NCI-H526 (cell line): ENCODE results near the gene RFFL.
"Not testable (repeated sequence)": the region's sequence is repeated elsewhere in the genome, so short reads cannot be mapped to it uniquely, and the experiment has no call there.

Experiments
- DNase-seq, 2 experiments: peaks; one replicate each; lab custom pipeline; 2025; lab: John Stamatoyannopoulos, UW

Gene RFFL

GRCh38 chr17:35048685-35049379, 14.7 kb downstream of the RFFL start:
- DNase-seq = no peak

GRCh38 chr17:35046740-35047283, 16.7 kb downstream of the RFFL start:
- no peak for DNase-seq

GRCh38 chr17:35046245-35046644, 17.3 kb downstream of the RFFL start:
- DNase-seq = no peak

GRCh38 chr17:35045458-35045979, 18.0 kb downstream of the RFFL start:
- not testable (repeated sequence) for DNase-seq

GRCh38 chr17:35044181-35044580, 19.3 kb downstream of the RFFL start:
- no peak for DNase-seq

- DNase-seq = no peak
These were observed 22.1 kb downstream of the RFFL start for GRCh38 chr17:35041390-35041789.

GRCh38 chr17:35038453-35038852, 25.1 kb downstream of the RFFL start:
- no peak for DNase-seq

- DNase-seq = no peak
These were observed 32.7 kb downstream of the RFFL start for GRCh38 chr17:35030780-35031179.

- DNase-seq = no peak
These were observed 34.8 kb downstream of the RFFL start for GRCh38 chr17:35028531-35029262.

- DNase-seq = not testable (repeated sequence)
These were observed 35.4 kb downstream of the RFFL start for GRCh38 chr17:35028097-35028496.

GRCh38 chr17:35025541-35025940, 38.0 kb downstream of the RFFL start:
- no peak for DNase-seq

- DNase-seq = no peak
These were observed 40.0 kb downstream of the RFFL start for GRCh38 chr17:35023538-35023937.

GRCh38 chr17:35022536-35023063, 40.9 kb downstream of the RFFL start:
- no peak for DNase-seq

GRCh38 chr17:35021520-35022380, 41.8 kb downstream of the RFFL start:
- no peak for DNase-seq

- DNase-seq = no peak
These were observed 43.9 kb downstream of the RFFL start for GRCh38 chr17:35019386-35020179.

- no peak for DNase-seq
These were observed 44.7 kb downstream of the RFFL start for GRCh38 chr17:35018814-35019213.

- DNase-seq = no peak
These were observed 46.5 kb downstream of the RFFL start for GRCh38 chr17:35017021-35017420.

GRCh38 chr17:35016369-35016768, 47.1 kb downstream of the RFFL start:
- DNase-seq = no peak

GRCh38 chr17:35011671-35012216, 51.8 kb downstream of the RFFL start:
- peak; percentile 14 to 29 for DNase-seq

GRCh38 chr17:35010093-35010492, 53.4 kb downstream of the RFFL start:
- no peak for DNase-seq

- DNase-seq = no peak
These were observed 56.5 kb downstream of the RFFL start for GRCh38 chr17:35006961-35007360.
